ENCODE results near the gene MAP2K3. TPM values are rescaled to one million over a fixed set of nuclear protein-coding genes. Genes with fewer than 3 reads are reported as not detected.
"Not testable (repeated sequence)": the region's sequence is repeated elsewhere in the genome, so short reads cannot be mapped to it uniquely, and the experiment has no call there.

Gene MAP2K3
- total and polyA plus RNA-seq, 2 donors (not counting 3 experiments of a cell fraction or from before 2014, with no cell fraction given), result 15.3 to 36.3 TPM

DNA sequence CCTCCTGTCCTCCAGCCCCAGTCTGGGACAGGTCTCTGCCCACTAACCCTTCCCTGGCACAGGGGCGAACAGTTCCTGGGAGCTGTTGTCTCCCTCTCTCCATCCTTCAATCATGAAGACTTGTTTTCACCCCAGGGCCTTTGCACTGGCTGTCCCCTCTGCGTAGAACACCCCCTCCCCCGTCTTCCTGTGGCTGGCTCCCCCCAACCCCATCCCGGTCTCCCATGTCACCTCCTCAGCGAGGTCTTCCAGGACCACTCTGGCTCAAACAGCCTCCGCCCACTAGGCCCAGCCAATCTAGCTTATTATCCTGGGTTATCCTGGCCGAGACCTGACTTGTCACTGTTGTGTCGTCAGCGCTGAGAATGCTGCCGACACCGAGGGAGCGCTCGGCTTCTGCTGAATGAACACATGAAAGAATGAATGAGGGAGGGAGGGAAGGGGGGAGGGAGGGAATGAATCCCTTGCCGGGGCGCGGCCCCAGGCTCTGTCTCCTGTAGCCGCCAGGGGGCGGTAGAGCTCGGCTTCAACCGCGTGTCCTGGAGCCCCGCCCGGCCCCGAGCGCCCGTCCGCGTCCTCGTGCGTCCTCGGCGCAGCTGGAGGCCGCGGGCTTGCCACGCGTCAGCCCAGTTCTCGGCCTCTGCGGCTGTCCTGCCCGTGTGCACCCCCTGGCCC is 31.8 kb downstream of the MAP2K3 start:
- DNase-seq (ENCODE audit: low read depth, low spot score); H3K27me3 ChIP-seq (ENCODE audit: control insufficient read depth in 2 of 2, insufficient read depth in 2 of 2, low read length in 2 of 2); H3K27ac ChIP-seq (ENCODE audit: insufficient read depth, low read depth, low read length); BruUV-seq (replicated peaks); H4K20me1 ChIP-seq (replicated peaks; ENCODE audit: control insufficient read depth, extremely low read depth, insufficient read depth, low read length); H3K36me3 ChIP-seq (ENCODE audit: control insufficient read depth in 2 of 2, extremely low read depth in 1 of 2, insufficient read depth in 2 of 2, low read length in 2 of 2); CTCF ChIA-PET; POLR2A ChIA-PET; H3K79me2 ChIP-seq (ENCODE audit: control insufficient read depth, insufficient read depth, low read length); dilution Hi-C loops (cut with MboI; ENCODE audit: extremely low pct_ligation_motif_present, low sequenced_read_pairs); intact Hi-C loops (cut with micrococcal nuclease); H3K4me1 ChIP-seq (ENCODE audit: control insufficient read depth, extremely low read depth, insufficient read depth, low read length); H3K4me2 ChIP-seq (ENCODE audit: insufficient read depth, low read length); H3K9me3 ChIP-seq (replicated peaks; ENCODE audit: control insufficient read depth, insufficient read depth, low read length); H3K9me1 ChIP-seq (replicated peaks; ENCODE audit: control insufficient read depth, extremely low read depth, insufficient read depth, low read length); H3K9ac ChIP-seq (replicated peaks; ENCODE audit: extremely low read depth, insufficient read depth, low read length); H3K4me3 ChIP-seq (replicated peaks in 1 of 3; ENCODE audit: insufficient read depth in 1 of 3, low read depth in 1 of 3, low read length in 3 of 3); H2AFZ ChIP-seq (ENCODE audit: low read depth, low read length): not testable (repeated sequence)
- FAIRE-seq, result peak; percentile 68

DNA sequence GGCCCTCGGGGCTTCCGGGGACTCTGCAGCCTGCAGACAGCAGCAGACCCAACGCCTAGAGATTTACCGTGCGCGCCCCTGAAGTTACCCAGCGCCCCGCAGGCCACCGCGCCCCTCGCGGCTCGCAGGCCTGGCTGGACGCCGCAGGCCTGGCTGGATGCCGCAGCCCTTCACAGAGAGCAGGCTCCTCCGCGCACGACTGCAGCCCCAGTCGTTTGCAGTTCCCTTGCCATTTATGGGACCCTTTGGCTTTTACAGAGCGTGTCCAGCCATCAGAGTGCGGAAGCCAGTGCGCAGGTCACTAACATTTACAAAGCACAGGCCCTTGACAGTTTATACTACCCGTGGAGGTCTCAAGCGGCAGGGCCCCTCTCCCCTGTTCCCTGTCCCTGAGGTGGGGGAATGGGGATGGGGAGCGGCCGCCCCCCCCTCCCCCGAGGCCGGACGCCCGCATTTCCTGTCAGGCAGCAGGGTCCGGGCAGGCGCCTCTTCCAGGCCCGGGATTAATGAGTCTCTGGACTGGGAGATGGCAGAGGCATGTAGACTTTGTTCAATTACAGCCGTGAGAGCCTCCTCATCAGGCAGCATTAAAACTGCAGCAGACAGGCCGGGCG is 32.5 kb downstream of the MAP2K3 start:
- not testable (repeated sequence) for H3K9me1 ChIP-seq (replicated peaks; ENCODE audit: control insufficient read depth, extremely low read depth, insufficient read depth, low read length); H3K4me3 ChIP-seq (replicated peaks in 1 of 3; ENCODE audit: insufficient read depth in 1 of 3, low read depth in 1 of 3, low read length in 3 of 3); DNase-seq (ENCODE audit: low read depth, low spot score)

GRCh38 chr17:21317821-21318220 is 33.3 kb downstream of the MAP2K3 start:
- H3K4me3 ChIP-seq (replicated peaks in 1 of 3; ENCODE audit: insufficient read depth in 1 of 3, low read depth in 1 of 3, low read length in 3 of 3); H3K9me3 ChIP-seq (replicated peaks; ENCODE audit: control insufficient read depth, insufficient read depth, low read length); H3K9me1 ChIP-seq (replicated peaks; ENCODE audit: control insufficient read depth, extremely low read depth, insufficient read depth, low read length); H3K27me3 ChIP-seq (ENCODE audit: control insufficient read depth in 2 of 2, insufficient read depth in 2 of 2, low read length in 2 of 2); intact Hi-C loops (cut with micrococcal nuclease); H3K4me2 ChIP-seq (ENCODE audit: insufficient read depth, low read length); H3K36me3 ChIP-seq (ENCODE audit: control insufficient read depth in 2 of 2, extremely low read depth in 1 of 2, insufficient read depth in 2 of 2, low read length in 2 of 2); FAIRE-seq; H3K79me2 ChIP-seq (ENCODE audit: control insufficient read depth, insufficient read depth, low read length); H3K9ac ChIP-seq (replicated peaks; ENCODE audit: extremely low read depth, insufficient read depth, low read length); H4K20me1 ChIP-seq (replicated peaks; ENCODE audit: control insufficient read depth, extremely low read depth, insufficient read depth, low read length); BruUV-seq (replicated peaks); dilution Hi-C loops (cut with MboI; ENCODE audit: extremely low pct_ligation_motif_present, low sequenced_read_pairs); H3K27ac ChIP-seq (ENCODE audit: insufficient read depth, low read depth, low read length); H3K4me1 ChIP-seq (ENCODE audit: control insufficient read depth, extremely low read depth, insufficient read depth, low read length); H2AFZ ChIP-seq (ENCODE audit: low read depth, low read length); DNase-seq (ENCODE audit: low read depth, low spot score): not testable (repeated sequence)
- POLR2A ChIA-PET, result interaction anchor here (0.6 kb wide), 1 partner anchor 226 kb away, joined by 3 read pairs; no protein-coding TSS in a partner anchor
- CTCF ChIA-PET, result interaction anchor here (1.0 kb wide), 1 partner anchor 193 kb away, joined by 3 read pairs; no protein-coding TSS in a partner anchor

More for the DNA sequence above, 32.5 kb downstream of the MAP2K3 start:
- CTCF ChIA-PET; H3K4me2 ChIP-seq (ENCODE audit: insufficient read depth, low read length); H3K9me3 ChIP-seq (replicated peaks; ENCODE audit: control insufficient read depth, insufficient read depth, low read length); H3K27me3 ChIP-seq (ENCODE audit: control insufficient read depth in 2 of 2, insufficient read depth in 2 of 2, low read length in 2 of 2); intact Hi-C loops (cut with micrococcal nuclease); dilution Hi-C loops (cut with MboI; ENCODE audit: extremely low pct_ligation_motif_present, low sequenced_read_pairs); H3K36me3 ChIP-seq (ENCODE audit: control insufficient read depth in 2 of 2, extremely low read depth in 1 of 2, insufficient read depth in 2 of 2, low read length in 2 of 2); POLR2A ChIA-PET; H3K9ac ChIP-seq (replicated peaks; ENCODE audit: extremely low read depth, insufficient read depth, low read length); H3K4me1 ChIP-seq (ENCODE audit: control insufficient read depth, extremely low read depth, insufficient read depth, low read length); H3K27ac ChIP-seq (ENCODE audit: insufficient read depth, low read depth, low read length); H4K20me1 ChIP-seq (replicated peaks; ENCODE audit: control insufficient read depth, extremely low read depth, insufficient read depth, low read length); BruUV-seq (replicated peaks); H3K79me2 ChIP-seq (ENCODE audit: control insufficient read depth, insufficient read depth, low read length): not testable (repeated sequence)
- H2AFZ ChIP-seq (ENCODE audit: low read depth, low read length), result peak overlapping the region; percentile 66
- FAIRE-seq, result peak; percentile 48

Measured in endothelial cell of umbilical vein (primary cell).